HT1080 (cell line): Measurements from ENCODE around the gene MOBP. TPM values are rescaled to one million over a fixed set of nuclear protein-coding genes. Genes with fewer than 3 reads are reported as not detected.
"Not testable (repeated sequence)": the region's sequence is repeated elsewhere in the genome, so short reads cannot be mapped to it uniquely, and the experiment has no call there.

ENCODE experiments used
- DNase-seq: peaks from one replicate; pipeline ENCODE4 v3.0.0-alpha.2; 2015; ENCODE audit warnings: low read depth
- polyA plus RNA-seq, 2 experiments: library from polyadenylated mRNA; depleted of rRNA; stranded (reverse); fragments of >200 nt; gene quantifications; 2 replicates each; pipeline ENCODE4 v1.2.3, GENCODE V29; 2015
- total RNA-seq: library from RNA; depleted of rRNA; stranded (reverse); fragments of >200 nt; shearing (Covaris generic); gene quantifications from 2 replicates; pipeline ENCODE4 v1.2.3, GENCODE V29; 2014; rRNA removed

Gene MOBP, protein sequence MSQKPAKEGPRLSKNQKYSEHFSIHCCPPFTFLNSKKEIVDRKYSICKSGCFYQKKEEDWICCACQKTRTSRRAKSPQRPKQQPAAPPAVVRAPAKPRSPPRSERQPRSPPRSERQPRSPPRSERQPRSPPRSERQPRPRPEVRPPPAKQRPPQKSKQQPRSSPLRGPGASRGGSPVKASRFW
- total RNA-seq, result not detected in 2 replicates
- polyA plus RNA-seq (2015; cell fraction: cytosol; rRNA removed), result 0.02 TPM in 1 of 2 replicates, not detected in the other
- polyA plus RNA-seq (2015; cell fraction: nucleus; rRNA removed), result 0.04 TPM in 1 of 2 replicates, not detected in the other

DNA sequence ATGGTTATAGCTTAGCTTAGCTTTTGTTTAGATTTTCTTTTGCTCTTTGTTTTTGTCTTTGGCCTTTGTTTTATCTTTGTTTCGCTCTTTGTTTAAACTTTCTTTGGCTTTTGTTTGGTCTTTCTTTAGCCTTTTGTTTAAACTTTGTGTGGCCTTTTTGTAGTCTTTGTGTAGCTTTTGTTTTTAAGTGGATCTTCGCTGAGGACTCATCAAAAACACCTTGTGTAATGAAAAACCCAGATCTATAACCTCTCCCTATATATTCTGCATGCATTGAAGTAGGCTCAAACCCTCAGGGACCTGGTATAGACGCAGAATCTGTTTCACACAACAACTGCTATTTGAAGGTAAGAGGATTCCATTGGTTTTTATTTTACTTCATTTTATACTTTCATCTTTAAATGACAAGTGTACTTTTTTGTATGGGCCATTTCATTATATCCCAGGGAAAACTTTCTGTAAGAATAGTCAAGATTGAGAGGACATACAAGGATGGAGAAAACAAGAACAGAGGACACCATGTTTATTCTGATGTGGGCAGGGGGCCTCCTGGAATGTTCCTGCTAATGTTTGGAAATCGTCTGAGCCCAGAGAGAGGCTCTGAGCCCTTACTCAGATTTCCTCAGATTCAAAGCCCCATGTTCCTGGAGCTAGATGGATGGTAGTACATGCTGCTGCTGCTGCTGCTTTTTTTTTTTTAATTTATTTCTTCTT is at the start of gene MOBP:
TSS of gene MOBP (plus strand) at position 287 of the 714 bp plus-strand sequence. CDS start 34,390 bp downstream, outside the sequence.
- no peak for DNase-seq

GRCh38 chr3:39418556-39419225 is 48.8 kb upstream of the MOBP start:
- not testable (repeated sequence) for DNase-seq

GRCh38 chr3:39419742-39420315 is 47.7 kb upstream of the MOBP start:
- DNase-seq, result no peak

DNA sequence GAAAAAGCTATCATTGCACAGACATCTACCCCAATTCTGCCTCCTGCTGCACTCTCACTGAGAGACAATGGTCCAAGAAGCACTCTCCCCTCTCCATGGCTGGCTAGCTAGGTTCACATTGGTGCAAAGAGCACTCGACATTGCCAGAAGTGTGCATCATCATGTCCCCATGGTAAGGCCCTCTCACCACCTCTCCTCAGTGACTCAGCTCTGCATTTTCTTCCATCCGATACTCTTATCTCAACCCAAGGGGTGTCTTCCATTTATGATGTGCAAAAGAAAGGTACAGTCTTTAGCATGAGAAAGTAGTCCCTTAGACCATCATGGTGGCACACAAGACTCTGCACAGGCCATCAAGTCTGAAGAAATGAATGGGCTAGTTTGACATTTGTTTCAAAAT is 46.9 kb upstream of the MOBP start:
- DNase-seq, result no peak

GRCh38 chr3:39423436-39423970 is 44.0 kb upstream of the MOBP start:
- no peak for DNase-seq

- DNase-seq, result no peak
Measured at GRCh38 chr3:39426312-39426711, 41.2 kb upstream of the MOBP start.

DNA sequence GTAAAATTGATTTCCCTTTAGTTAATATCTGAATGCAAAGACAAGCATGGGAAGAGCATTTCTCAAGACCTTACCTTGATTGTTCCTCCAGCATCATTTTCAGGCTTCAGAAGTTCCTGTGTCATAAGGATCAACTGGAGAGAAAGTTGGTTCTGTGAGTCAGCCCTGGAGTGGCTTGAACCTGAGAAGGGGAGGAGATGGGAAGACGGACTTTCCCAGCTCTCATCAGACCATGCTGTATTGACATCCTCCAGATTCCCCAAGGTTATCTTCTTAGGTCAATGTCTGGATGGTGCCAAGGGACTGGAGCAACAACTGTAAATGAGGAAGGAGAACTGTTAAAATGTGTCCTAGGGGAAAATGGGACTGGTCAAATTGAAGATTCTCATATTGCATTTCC is 40.0 kb upstream of the MOBP start:
- no peak for DNase-seq

DNA sequence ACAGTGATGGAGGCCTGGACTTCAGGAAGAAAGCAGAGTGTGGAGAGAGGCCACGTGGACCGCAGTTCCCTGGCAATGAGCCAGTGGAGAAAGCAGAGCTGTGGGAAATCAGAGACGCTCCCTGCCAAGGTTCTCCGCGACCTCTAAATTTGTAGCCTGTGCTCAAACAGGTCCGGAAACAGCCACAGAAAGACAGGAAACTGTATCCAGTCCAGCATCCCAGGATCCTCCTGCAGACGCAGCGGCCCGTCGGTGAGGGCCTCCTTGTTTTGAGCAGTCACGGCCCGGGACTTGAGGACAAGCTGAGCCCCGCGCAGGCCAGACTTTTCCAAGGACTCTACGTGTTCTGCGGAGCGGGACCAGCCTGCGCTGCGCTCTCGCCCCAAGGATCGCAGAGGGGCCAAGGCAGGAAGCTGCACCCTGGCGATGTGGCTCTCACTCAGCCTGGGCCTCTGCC is 38.7 kb upstream of the MOBP start:
- no peak for DNase-seq

GRCh38 chr3:39429466-39429865 is 38.0 kb upstream of the MOBP start:
- no peak for DNase-seq

DNA sequence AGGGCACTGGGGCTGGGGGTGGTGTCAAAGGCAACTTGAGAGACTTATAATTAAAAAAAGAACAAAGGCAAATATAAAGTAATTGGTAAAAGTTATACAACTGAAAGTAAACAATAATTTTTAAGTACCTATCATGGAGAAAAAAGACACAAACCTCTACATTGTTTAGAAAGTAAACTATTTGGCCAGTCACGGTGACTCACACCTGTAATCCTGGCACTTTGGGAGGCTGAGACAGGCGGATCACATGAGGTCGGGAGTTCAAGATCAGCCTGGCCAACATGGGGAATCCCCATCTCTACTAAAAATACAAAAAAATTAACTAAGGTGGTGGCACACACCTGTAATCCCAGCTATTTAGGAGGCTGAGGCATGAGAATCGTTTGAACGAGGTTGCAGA is 35.1 kb upstream of the MOBP start:
- peak; percentile 49 for DNase-seq

DNA sequence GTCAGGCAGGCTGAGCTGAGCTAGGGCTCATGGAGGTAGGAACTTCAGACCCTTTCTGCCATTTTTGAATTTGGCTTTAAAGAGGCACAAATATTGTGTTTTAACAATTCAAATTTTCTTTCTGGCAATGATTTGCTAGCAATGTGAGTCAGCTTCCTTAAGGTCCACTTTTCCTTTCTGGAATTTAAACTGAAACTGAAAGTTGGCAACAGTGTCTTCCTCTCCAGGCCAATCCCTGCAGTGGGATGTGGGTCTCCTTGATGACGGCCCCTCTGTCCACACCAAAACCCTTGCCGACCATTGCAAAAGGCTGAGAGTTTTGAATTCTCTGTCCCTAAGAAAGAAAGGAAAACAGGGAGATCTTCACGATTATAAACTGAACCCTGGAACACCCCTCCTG is 33.8 kb upstream of the MOBP start:
- peak; percentile 61 for DNase-seq

DNA sequence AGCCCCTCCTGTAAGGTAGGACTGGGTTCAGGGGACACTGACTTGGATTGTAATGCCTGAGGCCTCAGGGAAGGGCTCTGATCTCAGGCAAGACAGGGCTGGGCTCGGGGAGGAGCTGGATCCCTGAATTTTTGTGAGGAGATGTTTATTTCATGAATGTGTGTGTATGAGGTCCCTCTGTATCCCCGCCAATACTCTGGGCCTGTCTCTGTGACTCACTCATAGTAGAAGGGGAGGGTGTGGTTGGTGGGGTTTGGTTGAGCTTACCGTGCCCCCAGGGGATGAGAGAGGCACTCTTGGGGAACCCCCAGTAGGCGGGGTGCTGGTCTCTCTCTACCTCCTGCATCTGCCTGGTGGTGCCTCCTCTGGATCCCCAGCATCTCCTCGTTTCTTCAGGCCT is 32.9 kb upstream of the MOBP start:
- DNase-seq, result peak; percentile 58

GRCh38 chr3:39435006-39435748 is 32.3 kb upstream of the MOBP start:
- DNase-seq, result peak; percentile 78

DNA sequence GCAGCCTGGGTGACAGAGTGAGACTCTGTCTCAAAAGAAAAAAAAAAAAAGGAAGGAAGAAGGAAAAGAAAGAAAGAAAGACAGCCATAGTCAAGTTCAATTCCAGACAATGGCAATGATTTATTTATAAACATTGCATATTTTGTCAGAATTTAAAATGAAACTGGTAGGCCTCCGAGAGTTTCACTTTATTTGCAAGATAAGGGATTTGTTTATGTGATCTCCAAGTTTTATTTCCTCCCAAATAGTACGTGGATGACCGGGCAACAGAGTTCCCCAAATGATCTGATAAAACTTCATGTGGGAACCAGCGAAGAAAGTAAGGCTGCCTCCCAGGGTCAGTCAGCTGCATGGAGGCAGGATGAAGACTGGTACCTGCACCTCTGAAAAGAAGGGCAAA is 28.6 kb upstream of the MOBP start:
- no peak for DNase-seq

DNA sequence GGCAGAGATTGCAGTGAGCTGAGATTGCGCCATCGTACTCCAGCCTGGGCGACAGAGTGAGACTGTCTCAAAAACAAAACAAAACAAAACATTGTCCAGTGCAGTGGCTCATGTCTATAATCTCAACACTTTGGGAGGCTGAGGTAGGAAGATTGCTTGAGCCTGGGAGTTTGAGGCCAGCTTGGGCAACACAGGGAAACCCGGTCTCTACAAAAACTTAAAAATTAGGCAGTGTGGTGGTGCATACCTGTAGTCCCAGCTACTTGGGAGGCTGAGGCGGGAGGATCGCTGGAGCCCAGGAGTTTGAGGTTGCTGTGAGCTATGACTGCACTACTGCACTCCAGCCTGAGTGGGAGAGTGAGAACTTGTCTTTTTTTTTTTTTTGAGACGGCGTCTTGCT is 27.2 kb upstream of the MOBP start:
- DNase-seq, result no peak

DNA sequence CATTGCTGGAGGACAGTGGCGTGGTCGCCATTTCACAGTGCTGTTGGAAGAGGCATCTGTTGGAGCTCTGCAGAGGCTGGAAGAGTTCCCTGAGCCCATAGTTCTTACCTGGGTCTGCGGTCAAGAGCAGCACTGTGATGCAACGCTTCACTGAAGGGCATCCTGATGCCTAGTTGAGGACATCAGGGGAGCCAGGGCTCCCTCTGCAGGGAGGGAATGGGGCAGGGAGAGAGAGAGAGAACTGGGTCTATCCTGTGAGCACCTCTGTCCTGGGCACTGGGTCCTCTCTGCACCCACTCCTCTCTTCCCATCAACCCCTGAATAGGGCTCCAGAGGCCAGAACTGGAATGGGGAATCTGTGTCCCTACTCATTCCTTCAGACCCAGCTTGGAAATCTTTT is 23.9 kb upstream of the MOBP start:
- DNase-seq, result no peak

- DNase-seq, result no peak
Measured at GRCh38 chr3:39445927-39446326, 21.6 kb upstream of the MOBP start.

DNA sequence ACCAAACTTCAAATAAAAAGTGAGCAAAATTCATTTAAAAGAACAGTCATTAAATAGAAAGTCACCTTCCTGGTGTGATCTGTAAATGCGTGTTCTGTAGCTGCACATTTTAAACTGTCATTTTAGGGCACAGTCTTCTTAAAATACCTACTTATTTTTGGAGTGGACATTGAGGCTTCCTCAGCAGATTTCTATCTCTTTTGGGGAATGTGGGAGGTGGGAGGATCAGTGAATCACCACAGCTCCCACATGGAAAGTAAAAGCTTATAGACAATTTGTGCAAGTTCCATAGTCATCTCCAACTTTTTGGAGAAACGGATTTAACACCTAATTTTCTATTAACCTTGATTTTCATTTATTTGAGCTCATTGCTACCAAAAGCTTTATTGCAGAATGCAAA is 21.0 kb upstream of the MOBP start:
- no peak for DNase-seq

GRCh38 chr3:39447637-39448483 is 19.6 kb upstream of the MOBP start:
- peak; percentile 64 for DNase-seq
